Umbilical cord (tissue), 2 donors: ENCODE results near the gene ARHGEF1. TPM values are rescaled to one million over a fixed set of nuclear protein-coding genes. Genes with fewer than 3 reads are reported as not detected.
"Not testable (repeated sequence)": the region's sequence is repeated elsewhere in the genome, so short reads cannot be mapped to it uniquely, and the experiment has no call there.

Source experiments
- DNase-seq: peaks from one replicate; pipeline ENCODE4 v3.0.0-alpha.2; 2015; ENCODE audit warnings: low spot score
- total RNA-seq: library from RNA; depleted of rRNA; stranded (reverse); fragments of >200 nt; gene quantifications from one replicate; pipeline ENCODE4 v1.2.3, GENCODE V29; 2014; ENCODE audit warnings: low replicate concordance; ENCODE audit not compliant: insufficient read depth

Gene ARHGEF1
- total RNA-seq, 1 donor from 2014 or later = 30.3 TPM

DNA sequence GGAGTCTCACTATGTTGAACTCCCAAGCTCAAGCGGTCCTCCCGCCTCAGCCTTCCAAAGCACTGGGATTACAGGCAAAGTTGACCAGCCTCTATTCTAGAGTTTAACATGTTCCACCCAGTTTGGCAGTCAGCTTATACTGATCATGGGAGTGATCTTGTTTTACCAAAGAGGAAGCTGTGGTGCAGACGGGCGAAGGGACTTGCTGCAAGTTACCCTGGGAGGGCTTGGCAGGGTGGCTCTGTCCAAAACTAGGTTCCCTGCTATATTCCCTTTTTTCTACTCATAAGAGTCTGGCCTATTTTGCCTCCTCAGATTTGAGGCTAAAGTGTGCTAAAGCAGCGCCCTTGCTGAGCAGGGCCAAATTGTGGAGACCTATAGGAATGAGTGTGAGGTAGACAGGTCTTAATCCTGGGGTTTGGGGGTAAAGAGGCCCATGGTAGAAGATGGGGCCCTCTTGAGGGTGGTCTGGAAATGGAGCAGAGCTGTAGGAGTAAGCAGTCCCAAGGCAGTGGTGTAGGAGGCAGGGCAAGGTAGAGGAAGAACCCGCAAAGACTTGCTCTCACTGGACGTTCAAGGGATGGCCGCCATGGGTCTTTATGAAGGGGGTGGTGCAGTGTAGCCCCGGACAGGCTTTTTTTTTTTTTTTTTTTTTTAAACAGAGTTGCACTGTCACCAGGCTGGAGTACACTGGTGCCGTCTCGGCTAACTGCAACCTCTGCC is 19.6 kb upstream of the ARHGEF1 start:
- no peak for DNase-seq

DNA sequence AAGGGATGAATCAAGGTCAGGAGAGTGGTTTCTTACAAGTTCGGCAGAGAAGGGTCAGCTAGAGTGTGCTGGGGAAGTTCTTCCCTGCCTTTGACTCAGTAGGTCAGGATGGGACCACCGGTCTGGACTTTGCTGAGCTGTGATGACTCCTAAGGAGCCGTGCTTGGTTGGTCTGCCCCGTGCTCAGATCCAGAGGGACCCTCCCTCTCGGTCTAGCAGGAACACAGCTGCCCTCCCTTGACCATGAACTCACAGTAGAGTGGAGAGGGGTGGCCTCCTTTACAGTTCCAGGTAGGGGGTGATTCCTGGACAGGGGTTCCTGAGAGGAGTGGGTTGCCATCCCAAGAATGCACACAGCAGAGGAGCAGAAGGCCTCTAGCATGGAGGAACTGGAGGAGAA is 18.6 kb upstream of the ARHGEF1 start:
- DNase-seq = no peak

DNA sequence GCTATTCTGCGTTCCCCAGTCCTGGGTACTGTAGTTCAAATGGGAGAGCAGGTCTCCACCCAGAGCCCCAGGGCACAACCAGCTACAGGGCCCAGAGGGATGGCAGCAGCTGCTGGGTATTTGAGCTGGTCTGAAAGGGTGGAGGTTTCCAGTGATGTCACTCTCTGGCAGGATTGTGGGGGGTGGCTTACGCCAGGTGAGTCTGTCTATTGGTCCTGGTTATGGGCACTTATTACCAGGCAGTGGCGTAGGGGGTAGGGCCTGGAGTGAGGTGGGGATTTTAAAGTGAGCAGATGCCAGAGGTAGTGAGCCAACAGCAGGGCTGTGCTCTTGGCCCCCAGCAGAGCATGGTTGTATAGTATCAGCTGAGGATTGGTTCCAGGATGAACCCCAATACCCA is 16.7 kb upstream of the ARHGEF1 start:
- no peak for DNase-seq

DNA sequence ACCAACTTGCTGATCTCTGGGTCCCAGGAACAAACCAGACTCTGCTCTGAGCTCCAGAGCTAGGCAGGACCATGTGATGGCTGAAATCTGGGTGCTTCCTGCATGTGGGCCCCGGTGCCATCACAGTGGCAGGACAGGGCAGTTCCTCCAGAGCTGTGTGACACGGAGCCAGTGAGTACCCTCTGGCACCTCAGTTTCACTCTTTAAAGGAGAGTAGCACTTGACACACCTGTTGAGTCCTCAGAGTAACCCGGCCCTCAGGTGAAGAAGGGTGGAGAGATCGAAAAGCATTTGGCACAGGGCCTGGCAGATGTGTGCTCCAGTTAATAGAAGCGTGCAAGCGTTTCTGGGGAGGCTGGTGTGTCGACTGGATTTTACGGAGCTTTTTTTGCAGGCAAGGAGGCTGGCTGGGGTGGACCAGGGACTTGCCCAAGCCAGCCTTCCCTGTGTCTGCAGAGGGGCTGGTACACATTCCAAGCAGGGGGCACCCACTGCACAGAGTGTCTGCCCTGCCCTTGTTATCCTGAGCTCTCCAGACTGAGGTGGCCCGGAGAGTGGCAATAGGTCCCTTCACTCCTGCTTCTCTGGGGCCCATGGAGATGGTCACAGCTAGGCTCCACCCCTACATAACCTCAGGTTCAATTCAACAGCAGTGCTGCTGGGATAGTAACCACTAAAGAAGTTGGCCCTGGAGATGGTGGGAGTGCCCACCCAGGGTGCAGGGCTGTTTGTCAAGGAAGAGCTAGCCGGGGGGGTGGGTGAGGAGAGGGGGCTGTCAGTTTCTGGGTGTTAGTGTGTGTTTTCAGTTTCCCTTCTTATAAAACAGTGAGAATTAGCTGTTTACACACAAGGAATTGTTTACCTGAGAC is 14.6 kb upstream of the ARHGEF1 start:
- DNase-seq = no peak

DNA sequence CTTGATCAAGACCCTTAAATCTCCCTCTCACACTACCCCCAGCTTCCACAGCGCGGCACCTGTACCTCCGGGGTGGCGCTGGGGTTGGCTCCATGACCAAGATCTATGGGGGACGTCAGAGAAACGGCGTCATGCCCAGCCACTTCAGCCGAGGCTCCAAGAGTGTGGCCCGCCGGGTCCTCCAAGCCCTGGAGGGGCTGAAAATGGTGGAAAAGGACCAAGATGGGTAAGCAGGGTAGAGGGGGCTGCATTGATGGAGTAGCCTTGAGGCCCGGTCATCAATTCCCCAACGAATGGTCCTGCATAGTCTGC is 14.0 kb upstream of the ARHGEF1 start:
- DNase-seq = no peak

DNA sequence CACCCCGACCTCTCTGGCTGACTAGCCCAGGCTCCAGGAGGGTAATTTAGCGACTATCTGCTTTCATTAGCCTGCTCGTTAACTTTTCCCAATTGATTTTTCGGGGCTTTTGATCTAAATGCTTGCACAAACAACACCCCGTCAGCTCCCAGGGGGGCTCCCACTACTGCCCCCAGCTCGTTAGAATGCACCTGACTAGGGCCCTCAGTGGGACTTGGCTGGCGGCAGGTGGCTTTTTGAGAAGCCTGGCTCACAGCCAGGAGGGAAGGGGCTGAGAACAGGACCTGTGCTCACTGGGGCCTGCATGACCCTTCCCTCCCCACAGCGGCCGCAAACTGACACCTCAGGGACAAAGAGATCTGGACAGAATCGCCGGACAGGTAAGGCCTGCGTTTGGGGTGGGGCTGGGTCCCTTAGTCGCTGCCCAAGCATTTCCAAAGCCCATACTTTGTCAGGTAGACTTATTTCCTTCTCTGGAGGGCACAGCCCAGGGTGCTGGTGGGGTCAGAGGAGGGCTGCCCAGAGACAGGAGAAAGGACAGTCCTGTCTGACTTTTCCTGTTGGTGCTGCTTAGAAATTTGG is 13.5 kb upstream of the ARHGEF1 start:
- DNase-seq = no peak

DNA sequence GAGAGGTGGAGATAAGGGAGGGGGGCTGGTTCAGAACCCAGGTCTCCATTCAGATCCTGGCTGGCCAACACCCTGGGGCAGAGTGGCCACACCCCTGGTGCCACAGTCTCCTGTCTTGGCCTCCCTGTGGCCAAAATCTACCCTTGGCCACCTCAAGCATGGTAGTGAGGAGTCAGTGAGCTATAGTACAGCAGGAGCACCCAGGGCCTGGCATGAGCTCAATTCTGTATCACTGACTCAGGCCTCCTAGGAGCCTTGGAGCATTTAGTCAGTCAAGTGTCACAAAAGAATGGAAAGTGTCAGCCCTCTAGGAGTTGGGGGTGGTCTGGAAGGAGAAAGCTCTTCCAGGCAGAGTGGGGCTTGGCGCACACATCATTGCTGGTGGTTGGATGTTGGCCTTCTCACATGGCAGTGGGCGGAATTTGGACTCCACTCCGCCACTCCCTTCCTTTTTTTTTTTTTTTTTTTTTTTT is 12.5 kb upstream of the ARHGEF1 start:
- DNase-seq = no peak

DNA sequence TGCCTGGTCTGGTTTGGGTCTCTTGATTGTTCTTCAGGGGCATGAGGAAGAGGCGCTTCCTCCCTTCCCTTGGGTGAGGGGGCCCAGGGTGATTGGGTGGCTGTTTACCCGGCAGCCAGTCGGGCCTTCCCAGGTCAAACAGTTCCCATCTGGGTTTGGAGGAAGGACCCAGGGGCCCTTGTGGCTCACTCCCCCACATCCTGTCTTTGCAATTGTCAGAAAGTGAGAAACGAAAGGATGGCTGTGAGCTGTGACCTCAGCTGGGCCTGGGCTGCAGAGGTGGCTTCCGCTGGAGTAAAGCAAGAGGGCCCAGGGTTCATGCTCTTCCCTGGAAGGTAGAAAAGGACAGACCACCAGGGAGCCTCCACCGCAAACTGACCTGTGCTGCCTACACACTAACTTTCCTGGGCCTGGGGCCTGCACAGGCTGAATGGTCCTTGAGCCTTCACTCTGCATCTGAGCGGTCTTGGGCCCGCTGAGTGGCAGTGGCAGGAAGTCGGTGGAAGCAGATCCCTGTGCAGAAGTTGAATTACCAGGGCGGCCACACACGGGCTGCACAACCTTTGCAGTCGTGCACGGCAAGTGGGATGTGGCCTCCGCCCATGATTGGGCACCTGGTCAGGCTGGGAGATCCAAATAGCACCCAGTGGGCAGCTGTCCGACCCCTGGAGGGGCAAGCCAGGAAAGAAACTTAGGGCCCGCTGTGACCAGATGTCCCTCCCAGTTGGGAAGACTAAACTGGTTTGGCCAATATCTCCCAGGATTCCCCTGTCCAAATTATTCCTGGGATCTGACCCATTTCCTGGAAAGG is 11.2 kb upstream of the ARHGEF1 start:
- DNase-seq = no peak

DNA sequence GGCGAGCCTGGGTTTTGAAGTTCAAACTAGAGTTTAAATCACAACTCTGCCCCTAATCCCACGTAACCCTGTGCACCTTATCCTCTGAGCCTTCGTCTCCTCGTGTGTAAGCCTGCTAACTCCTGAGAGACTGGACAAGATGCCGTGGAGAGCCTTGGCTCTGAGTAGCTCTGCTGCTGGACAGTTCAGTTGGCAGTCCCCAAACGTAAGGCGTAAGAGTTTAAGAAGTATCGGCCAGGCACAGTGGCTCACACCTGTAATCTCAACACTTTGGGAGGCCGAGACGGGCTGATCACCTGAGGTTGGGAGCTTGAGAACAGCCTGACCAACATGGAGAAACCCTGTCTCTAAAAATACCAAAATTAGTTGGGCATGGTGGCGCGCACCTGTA is 10.6 kb upstream of the ARHGEF1 start:
- DNase-seq = no peak

DNA sequence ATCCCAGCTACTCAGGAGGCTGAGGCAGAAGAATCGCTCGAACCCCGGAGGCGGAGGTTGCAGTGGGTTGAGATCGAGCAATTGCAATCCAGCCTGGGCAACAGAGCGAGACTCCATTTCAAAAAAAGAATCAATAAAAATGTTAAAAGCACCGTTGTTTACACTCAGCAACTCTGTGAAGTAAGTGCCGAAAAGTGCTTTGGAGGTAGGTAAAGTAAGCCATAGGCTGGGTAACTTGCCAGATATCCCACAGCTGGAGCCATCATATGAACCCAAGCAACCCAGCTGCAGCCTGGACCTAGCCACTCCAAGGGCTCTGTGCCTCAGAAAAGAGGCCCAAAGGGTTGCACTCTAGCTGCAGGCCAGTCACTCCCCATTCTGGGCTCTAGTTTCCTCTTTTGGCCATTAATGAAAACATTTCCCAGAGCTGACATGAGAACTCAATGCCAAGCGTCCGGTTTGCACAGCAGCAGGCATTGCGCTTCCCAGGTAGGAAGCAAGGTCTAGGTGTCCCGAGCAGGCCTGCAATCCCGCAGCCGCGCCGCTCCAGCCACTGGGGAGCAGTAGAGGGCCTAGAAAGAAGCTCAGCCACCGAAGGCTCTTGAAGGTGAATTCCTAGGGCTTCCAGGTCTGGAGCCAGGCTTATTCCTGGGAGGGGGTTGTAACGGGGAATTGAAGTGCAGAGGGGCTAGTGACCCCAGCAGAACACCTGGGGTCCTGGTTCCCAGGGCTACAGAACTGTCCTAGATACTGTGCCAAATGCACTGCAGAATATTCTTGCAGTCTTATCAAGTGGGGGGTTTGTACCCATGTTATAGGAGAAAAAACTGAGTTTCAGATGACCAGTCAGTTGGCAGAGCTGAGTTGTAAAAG is 10.0 kb upstream of the ARHGEF1 start:
- DNase-seq = peak; percentile 52

DNA sequence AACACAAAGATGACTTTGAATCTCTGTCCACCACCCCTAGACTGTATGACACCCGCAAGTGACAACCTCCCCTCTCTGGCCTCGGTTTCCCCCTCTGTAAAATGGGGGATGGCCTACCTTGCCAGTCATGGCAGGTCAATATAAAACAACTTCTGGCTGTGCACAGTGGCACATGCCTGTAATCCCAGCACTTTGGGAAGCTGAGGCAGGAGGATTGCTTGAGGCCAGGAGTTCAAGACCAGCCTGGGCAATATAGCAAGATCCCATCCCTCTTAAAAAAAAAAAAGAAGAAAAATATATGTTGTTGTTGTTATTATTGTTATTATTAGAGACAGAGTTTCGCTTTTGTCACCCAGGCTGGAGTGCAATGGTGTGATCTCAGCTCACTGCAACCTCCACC is 7.0 kb upstream of the ARHGEF1 start:
- DNase-seq = not testable (repeated sequence)

DNA sequence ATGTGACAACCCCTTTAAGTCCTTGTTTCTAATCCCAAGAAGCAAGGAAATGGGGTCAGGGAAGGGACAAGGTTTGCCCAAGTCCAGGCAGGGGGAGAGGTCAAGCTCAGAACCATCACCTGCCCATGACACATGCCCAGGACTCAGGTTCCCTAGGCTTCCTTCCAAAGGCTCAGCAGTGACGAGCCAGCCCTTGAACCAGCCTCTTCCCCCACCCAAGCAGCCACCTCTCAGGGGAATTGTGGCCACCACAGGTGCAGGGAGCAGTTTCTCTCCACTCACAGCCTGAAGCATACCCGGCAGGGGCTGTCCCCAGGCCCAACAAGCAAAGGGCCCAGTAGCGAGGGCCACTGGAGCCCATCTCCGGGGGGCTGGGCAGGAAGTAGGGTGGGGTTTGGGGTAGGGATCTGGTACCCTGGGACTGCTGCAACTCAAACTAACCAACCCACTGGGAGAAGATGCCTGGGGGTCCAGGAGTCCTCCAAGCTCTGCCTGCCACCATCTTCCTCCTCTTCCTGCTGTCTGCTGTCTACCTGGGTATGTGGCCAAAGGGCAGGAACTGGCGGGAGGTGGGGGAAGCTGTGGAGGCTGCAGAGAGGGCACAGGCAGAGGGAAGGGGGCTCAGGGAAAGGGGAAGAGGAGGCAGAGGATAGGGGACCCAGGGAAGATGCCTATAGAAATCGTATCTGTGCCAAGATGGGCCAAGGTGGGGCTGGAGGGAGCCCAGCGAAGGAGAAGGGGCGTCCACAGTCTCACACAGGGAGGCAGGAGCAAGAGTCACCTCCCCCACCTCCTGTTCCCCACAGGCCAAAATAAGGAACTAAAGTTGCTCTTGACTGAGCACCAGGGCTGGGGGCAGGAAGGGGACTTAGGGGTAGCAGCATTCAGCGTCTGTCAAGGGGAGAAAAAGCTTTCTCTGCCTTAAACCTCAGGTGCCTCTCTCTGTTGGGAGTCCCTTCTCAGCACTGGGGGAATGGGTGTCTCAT is 5.8 kb upstream of the ARHGEF1 start, which contains the start of gene CD79A:
CD79A (plus strand) TSS at position 433 of the 986 bp plus-strand sequence; CDS start at position 459, 26 bp downstream.
- no peak for DNase-seq

DNA sequence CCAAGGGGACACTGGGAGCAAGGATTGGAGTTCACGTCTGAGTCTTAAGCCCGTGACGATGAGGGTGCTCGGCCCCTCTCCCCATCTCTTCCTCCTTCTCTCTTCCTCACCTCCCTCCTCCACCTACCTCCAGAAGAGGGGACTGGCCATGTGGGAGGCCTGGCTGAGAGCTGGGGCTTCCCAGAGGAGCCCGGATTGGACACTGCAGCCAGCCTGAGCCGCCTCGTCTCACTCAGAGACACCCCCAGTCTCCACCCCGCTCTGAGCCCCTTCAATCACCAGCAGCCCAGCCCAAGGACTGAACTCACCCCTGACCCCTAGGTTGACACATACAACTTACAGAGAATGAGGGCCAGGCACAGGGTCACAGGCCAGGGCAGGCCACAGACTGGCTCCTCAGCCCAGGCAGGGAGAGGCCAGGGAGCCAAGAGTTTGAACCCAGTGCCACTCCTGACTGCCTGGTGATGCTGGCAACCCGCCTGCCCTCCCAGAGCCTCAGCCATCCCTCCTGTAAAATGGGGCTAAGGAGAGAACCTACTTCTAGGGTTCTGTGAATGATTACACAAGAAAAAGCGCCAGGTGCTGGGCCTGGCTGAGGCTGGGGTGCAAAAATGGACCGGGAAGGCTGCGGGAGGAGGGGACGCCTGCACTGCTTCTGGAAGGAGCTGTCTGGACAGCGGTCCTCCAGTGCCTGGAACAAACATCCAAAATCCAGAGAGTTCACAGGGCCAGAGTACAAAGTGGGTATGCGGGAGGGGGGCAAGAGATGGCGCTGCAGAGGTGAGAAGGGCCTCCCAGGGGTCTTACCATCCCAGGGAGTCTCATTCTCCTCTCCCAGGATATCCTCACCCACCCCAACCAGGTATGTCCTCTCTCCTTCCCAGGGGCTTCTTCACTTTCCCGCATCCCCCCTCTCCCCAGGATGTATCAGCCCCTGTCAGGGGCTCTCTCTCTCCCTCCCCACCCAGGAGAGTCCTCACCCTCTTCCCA is 4.8 kb upstream of the ARHGEF1 start:
- no peak for DNase-seq

DNA sequence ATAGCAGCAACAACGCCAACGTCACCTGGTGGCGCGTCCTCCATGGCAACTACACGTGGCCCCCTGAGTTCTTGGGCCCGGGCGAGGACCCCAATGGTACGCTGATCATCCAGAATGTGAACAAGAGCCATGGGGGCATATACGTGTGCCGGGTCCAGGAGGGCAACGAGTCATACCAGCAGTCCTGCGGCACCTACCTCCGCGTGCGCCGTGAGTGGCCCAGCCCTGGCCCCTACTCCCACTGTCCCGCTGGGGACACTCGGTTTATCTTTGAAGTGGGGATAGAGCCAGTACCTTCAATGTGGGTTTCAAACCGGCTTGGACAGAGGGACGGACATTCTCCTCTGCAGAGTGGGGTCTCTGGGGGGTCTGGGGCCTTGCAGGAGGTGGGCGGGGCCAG is 3.9 kb upstream of the ARHGEF1 start:
- no peak for DNase-seq

DNA sequence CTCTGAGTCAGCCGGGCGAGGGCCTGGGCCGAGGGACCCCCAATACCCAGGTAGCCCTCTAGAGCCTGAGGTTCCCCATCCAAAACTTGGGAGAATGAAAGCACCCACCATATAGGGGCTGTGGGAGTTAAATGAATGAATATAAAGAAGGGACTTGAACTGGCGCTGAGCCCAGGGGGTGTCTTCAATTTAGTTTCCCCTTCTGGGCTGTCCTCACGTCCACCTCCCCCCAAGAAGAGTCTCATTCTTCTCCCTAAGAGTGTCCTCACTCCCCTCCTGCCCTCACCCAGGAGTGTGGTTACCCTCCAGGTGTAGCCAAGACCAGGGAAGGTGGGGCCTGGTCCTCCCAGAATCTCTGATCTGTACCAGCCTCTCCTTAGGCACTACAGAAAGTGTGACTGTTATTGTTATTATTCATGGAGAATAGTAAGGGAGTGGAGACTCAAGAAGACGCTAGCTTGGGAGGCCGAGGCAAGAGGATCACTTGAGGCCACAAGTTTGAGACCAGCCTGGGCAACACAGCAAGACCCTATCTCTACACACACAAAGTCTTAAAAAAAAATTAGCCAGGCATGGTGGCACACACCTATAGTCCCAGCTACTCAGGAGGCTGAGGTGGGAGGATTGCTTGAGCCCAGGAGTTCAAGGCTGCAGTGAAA is 3.2 kb upstream of the ARHGEF1 start:
- no peak for DNase-seq

DNA sequence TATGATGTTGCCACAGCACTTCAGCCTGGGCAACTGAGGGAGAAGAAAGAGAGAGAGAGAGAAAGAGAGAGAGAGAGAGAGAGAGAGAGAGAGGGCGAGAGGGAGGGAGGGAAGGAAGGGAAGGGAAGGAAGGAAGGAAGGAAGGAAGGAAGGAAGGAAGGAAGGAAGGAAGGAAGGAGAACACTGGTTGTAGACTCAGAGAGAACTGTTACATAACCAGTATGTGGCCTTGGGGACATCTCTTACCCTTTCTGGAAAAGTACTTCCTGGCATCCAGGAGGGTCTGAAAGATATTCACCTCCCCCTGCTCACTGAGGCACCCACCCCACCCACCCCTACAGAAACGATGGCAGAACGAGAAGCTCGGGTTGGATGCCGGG is 2.7 kb upstream of the ARHGEF1 start:
- no peak for DNase-seq

DNA sequence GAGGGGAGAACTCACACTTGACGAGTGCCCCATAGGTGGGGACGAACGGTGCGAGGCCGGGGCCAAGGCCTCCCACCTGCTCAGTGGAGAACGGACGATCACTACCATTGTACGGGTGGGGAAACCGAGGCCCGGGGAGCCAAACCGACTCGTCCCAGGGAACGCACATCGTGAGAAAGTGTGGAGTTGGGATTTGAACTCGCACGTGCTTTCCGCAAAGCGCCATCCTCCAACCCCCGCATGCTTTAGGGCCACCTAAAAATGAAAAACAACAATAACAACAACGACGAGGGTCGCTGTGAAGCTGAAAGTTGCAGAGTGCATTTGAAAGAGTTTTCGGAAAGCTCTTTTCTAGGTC is 458 bp downstream of the ARHGEF1 start:
- DNase-seq = no peak
